Lower leg skin (tissue), 3 donors: ENCODE measurements around the gene MED29.

Experiments
- CTCF ChIP-seq, 3 donors: fragments of 450-650 bp; IDR thresholded peaks; one replicate each; pipeline ENCODE4 v1.5.1; 2016; ENCODE audit warnings: antibody characterized with exemption in 3 of 3, mild to moderate bottlenecking in 3 of 3, moderate library complexity in 2 of 3
- POLR2A ChIP-seq, 2 donors: fragments of 450-650 bp; IDR thresholded peaks; one replicate each; pipeline ENCODE4 v1.6.1; 2016 to 2017; ENCODE audit warnings: antibody characterized with exemption in 2 of 2, mild to moderate bottlenecking in 1 of 2, moderate library complexity in 1 of 2

GRCh38 chr19:39448271-39448670, 57.1 kb downstream of the MED29 start:
- TF ChIP-seq CTCF (IDR thresholded peaks at IDR 0.05), result no peak
- TF ChIP-seq POLR2A (IDR thresholded peaks at IDR 0.05), result no peak
